CD4-positive, alpha-beta T cell treated with Interleukin-1 beta for 1 hour (primary cell): ENCODE results near the gene AK5.
"Not testable (repeated sequence)": the region's sequence is repeated elsewhere in the genome, so short reads cannot be mapped to it uniquely, and the experiment has no call there.

Experiments
- DNase-seq, 2 donors: peaks; one replicate each; pipeline ENCODE4 v3.0.0-alpha.2; 2020 to 2022

The AK5 gene

GRCh38 chr1:77401384-77401783 is 119.6 kb downstream of the AK5 start:
- DNase-seq = no peak

GRCh38 chr1:77405186-77405585 is 123.4 kb downstream of the AK5 start:
- no peak for DNase-seq

GRCh38 chr1:77406661-77407060 is 124.8 kb downstream of the AK5 start:
- DNase-seq = no peak

- DNase-seq = no peak
Measured at GRCh38 chr1:77407738-77408375, 126.0 kb downstream of the AK5 start.

GRCh38 chr1:77408933-77409332 is 127.1 kb downstream of the AK5 start:
- DNase-seq = not testable (repeated sequence)

- no peak for DNase-seq
Measured at GRCh38 chr1:77412069-77412819, 130.4 kb downstream of the AK5 start.

- no peak for DNase-seq
Measured at GRCh38 chr1:77412820-77413530, 131.2 kb downstream of the AK5 start.

GRCh38 chr1:77413541-77414335 is 131.9 kb downstream of the AK5 start:
- DNase-seq = no peak

- DNase-seq = peak in 1 of 2 donors; percentile 7
Measured at GRCh38 chr1:77415579-77415978, 133.8 kb downstream of the AK5 start.

- DNase-seq = no peak
Measured at GRCh38 chr1:77416692-77417450, 135.1 kb downstream of the AK5 start.

- not testable (repeated sequence) for DNase-seq
Measured at GRCh38 chr1:77418055-77418454, 136.2 kb downstream of the AK5 start.

- peak; percentile 4 to 22 for DNase-seq
Measured at GRCh38 chr1:77421504-77422233, 139.8 kb downstream of the AK5 start.

GRCh38 chr1:77424236-77424635 is 142.4 kb downstream of the AK5 start:
- DNase-seq = no peak

GRCh38 chr1:77428068-77428467 is 146.2 kb downstream of the AK5 start:
- no peak for DNase-seq

GRCh38 chr1:77430966-77431690 is 149.3 kb downstream of the AK5 start:
- DNase-seq = peak; percentile 10 to 52

GRCh38 chr1:77433934-77434333 is 152.1 kb downstream of the AK5 start:
- no peak for DNase-seq

GRCh38 chr1:77434967-77435366 is 153.1 kb downstream of the AK5 start:
- no peak for DNase-seq

GRCh38 chr1:77438236-77438913 is 156.6 kb downstream of the AK5 start:
- DNase-seq = no peak

- DNase-seq = no peak
Measured at GRCh38 chr1:77446841-77447555, 165.2 kb downstream of the AK5 start.

GRCh38 chr1:77447669-77448068 is 165.8 kb downstream of the AK5 start:
- DNase-seq = no peak
